NCI-H187 (cell line): ENCODE measurements around the gene MOB3B.
A peak's percentile ranks its signal among the peaks of the same experiment; 100 is the strongest.

Experiments
- DNase-seq, 2 experiments: peaks; one replicate each; lab custom pipeline; 2025; lab: John Stamatoyannopoulos, UW

MOB3B gene

GRCh38 chr9:27445688-27446087 lies 83.9 kb downstream of the MOB3B start:
- DNase-seq: no peak

GRCh38 chr9:27445057-27445595 lies 84.5 kb downstream of the MOB3B start:
- no peak for DNase-seq

GRCh38 chr9:27442464-27442863 lies 87.2 kb downstream of the MOB3B start:
- DNase-seq: no peak

- DNase-seq: no peak
Observed at GRCh38 chr9:27441741-27442070, 87.9 kb downstream of the MOB3B start.

- DNase-seq: no peak
Observed at GRCh38 chr9:27440888-27441740, 88.5 kb downstream of the MOB3B start.

- no peak for DNase-seq
Observed at GRCh38 chr9:27438522-27438921, 91.1 kb downstream of the MOB3B start.

GRCh38 chr9:27437652-27438373 lies 91.8 kb downstream of the MOB3B start:
- DNase-seq: peak; percentile 56 to 67

GRCh38 chr9:27436234-27436633 lies 93.4 kb downstream of the MOB3B start:
- no peak for DNase-seq

- DNase-seq: no peak
Observed at GRCh38 chr9:27433631-27434325, 95.8 kb downstream of the MOB3B start.

GRCh38 chr9:27432308-27432707 lies 97.3 kb downstream of the MOB3B start:
- DNase-seq: no peak

- DNase-seq: no peak
Observed at GRCh38 chr9:27431543-27432147, 98.0 kb downstream of the MOB3B start.

- DNase-seq: no peak
Observed at GRCh38 chr9:27430750-27431535, 98.7 kb downstream of the MOB3B start.

GRCh38 chr9:27429917-27430316 lies 99.7 kb downstream of the MOB3B start:
- no peak for DNase-seq

GRCh38 chr9:27429436-27429835 lies 100.2 kb downstream of the MOB3B start:
- no peak for DNase-seq

- no peak for DNase-seq
Observed at GRCh38 chr9:27428551-27428950, 101.1 kb downstream of the MOB3B start.

GRCh38 chr9:27427272-27427643 lies 102.4 kb downstream of the MOB3B start:
- DNase-seq: peak; percentile 72 to 82

GRCh38 chr9:27426511-27427271 lies 102.9 kb downstream of the MOB3B start:
- no peak for DNase-seq

- no peak for DNase-seq
Observed at GRCh38 chr9:27425827-27426510, 103.6 kb downstream of the MOB3B start.

- no peak for DNase-seq
Observed at GRCh38 chr9:27423915-27424710, 105.5 kb downstream of the MOB3B start.
